GM12878 (cell line): ENCODE data around the gene MRRF. TPM values are rescaled to one million over a fixed set of nuclear protein-coding genes. Genes with fewer than 3 reads are reported as not detected.

Experiments
- ATAC-seq: fragments of 200-7000 bp; cut with Tn5 transposase; 3 replicates; pipeline ENCODE4 v1.9.1; 2020; ENCODE audit warnings: mild to moderate bottlenecking, moderate library complexity
- BruUV-seq: library from RNA; stranded (reverse); fragments of 400-500 nt; replicated peaks from 2 replicates; lab custom pipeline; 2021; lab: Mats Ljungman, UMichigan
- CTCF ChIA-PET: fragments of 300-600 bp; sonication (Branson Sonifier 250); formaldehyde crosslinking; extraction: SDS; loops from one replicate; lab custom pipeline; 2021; ENCODE audit warnings: inconsistent platforms; lab: Yijun Ruan, JAX
- POLR2A ChIA-PET: fragments of 350-600 bp; formaldehyde crosslinking; extraction: SDS; loops from one replicate; lab custom pipeline; 2021; ENCODE audit warnings: inconsistent platforms; lab: Charles Lee
- RAD21 ChIA-PET: fragments of 300-600 bp; sonication (Branson Sonifier 250); formaldehyde crosslinking; loops from one replicate; lab custom pipeline; 2023; ENCODE audit warnings: antibody characterized with exemption; ENCODE audit not compliant: unreplicated experiment; lab: Charles Lee
- SMC1A ChIA-PET: fragments of 300-600 bp; sonication (Branson Sonifier 250); formaldehyde crosslinking; loops from one replicate; lab custom pipeline; 2023; ENCODE audit not compliant: unreplicated experiment, uncharacterized antibody; lab: Charles Lee
- DNase-seq: peaks from one replicate; pipeline ENCODE4 v3.0.0-alpha.2; 2011; ENCODE audit warnings: low read depth, low spot score
- FAIRE-seq: peaks from 3 replicates; lab custom pipeline; 2011; peaks lifted over from hg19 to GRCh38; lab: Jason Lieb, UNC
- H2AFZ ChIP-seq: 2 replicates; pipeline ENCODE4 v1.6.0; 2011; ENCODE audit warnings: low read depth, low read length, control low read depth; ENCODE audit not compliant: control insufficient read depth
- H3K27ac ChIP-seq: 2 replicates; pipeline ENCODE4 v1.5.1; 2011; ENCODE audit warnings: control low read depth; ENCODE audit not compliant: control insufficient read depth, insufficient read depth
- H3K27me3 ChIP-seq, 2 experiments: replicated peaks in 1 of 2; 2 replicates each; pipeline versions ENCODE4 v1.6.0 to v1.6.1; 2011; ENCODE audit warnings: low read length in 1 of 2; ENCODE audit not compliant: control insufficient read depth in 2 of 2, insufficient read depth in 2 of 2
- H3K36me3 ChIP-seq, 2 experiments: 2 replicates each; pipeline ENCODE4 v1.5.1; 2011; ENCODE audit warnings: low read length in 1 of 2; ENCODE audit not compliant: control insufficient read depth in 2 of 2, insufficient read depth in 2 of 2
- H3K4me1 ChIP-seq: 2 replicates; pipeline ENCODE4 v1.6.1; 2011; ENCODE audit warnings: mild to moderate bottlenecking, low read length, moderate library complexity, mixed read lengths; ENCODE audit not compliant: control insufficient read depth, insufficient read depth
- H3K4me2 ChIP-seq: 2 replicates; pipeline ENCODE4 v1.6.0; 2011; ENCODE audit warnings: control low read depth; ENCODE audit not compliant: control insufficient read depth, insufficient read depth
- H3K4me3 ChIP-seq: fragments of 200-600 bp; sonication (generic); 2 replicates; pipeline ENCODE4 v1.5.1; 2016
- H3K79me2 ChIP-seq: 2 replicates; pipeline ENCODE4 v1.6.0; 2011; ENCODE audit warnings: low read length; ENCODE audit not compliant: control insufficient read depth, insufficient read depth
- H3K9ac ChIP-seq: 2 replicates; pipeline ENCODE4 v1.8.0; 2011; ENCODE audit warnings: low read length, control low read depth, mixed read lengths; ENCODE audit not compliant: control insufficient read depth, insufficient read depth
- H3K9me3 ChIP-seq: replicated peaks from 3 replicates; pipeline ENCODE4 v1.5.1; 2011; ENCODE audit warnings: mild to moderate bottlenecking, low read length; ENCODE audit not compliant: control insufficient read depth, insufficient read depth
- H4K20me1 ChIP-seq: 2 replicates; pipeline ENCODE4 v1.6.0; 2011; ENCODE audit not compliant: control insufficient read depth, insufficient read depth
- CHD2 ChIP-seq: IDR thresholded peaks from 2 replicates; pipeline ENCODE4 v1.6.1; 2011; ENCODE audit warnings: low read depth, low read length, improper control_type of control experiment, borderline replicate concordance
- WGBS: methylation state at CpG from one replicate; pipeline ENCODE4 v1.1.6; 2016; ENCODE audit warnings: low lambda C conversion rate; ENCODE audit not compliant: insufficient replicate concordance, insufficient coverage; ENCODE audit errors: missing lambda C conversion rate; 5-methylcytosine and 5-hydroxymethylcytosine counted together
- in situ Hi-C: fragments of 300-500 bp; cut with MboI; formaldehyde crosslinking; loops from 9 replicates; pipeline ENCODE4 v1.14.3; 2018; ENCODE audit warnings: mixed read lengths
- intact Hi-C: fragments of 100-400 bp; cut with micrococcal nuclease; formaldehyde crosslinking; loops from one replicate; pipeline ENCODE4 v1.14.2; 2022; ENCODE audit not compliant: unreplicated experiment
- polyA plus RNA-seq, 11 experiments: library from polyadenylated mRNA; depleted of rRNA in 4 of 11; unstranded in 6 of 11; stranded (reverse) in 5 of 11; fragments of >200 nt; fragmentation: Nextera tagmentation in 4 of 11; fragmentation: Illumina TruSeq in 1 of 11; extraction: Ambion mirVana in 4 of 11; extraction: Trizol in 1 of 11; gene quantifications; 1 replicate in 1 of 11; 2 replicates in 10 of 11; pipeline versions ENCODE4 v1.2.1 to v1.2.3, GENCODE V29; 2011 to 2016; ENCODE audit warnings: inconsistent platforms in 2 of 11, missing spikeins in 2 of 11, low read depth in 1 of 11
- total RNA-seq, 4 experiments: library from RNA; depleted of rRNA in 3 of 4; stranded (reverse); fragments of >200 nt in 3 of 4; fragmentation: Illumina TruSeq in 1 of 4; extraction: Trizol in 1 of 4; gene quantifications; 2 replicates each; pipeline versions ENCODE4 v1.2.1 to v1.2.3, GENCODE V29; 2013 to 2021
- TF ChIP-seq, protein P1 (sequence below): fragments of 450-650 bp; IDR thresholded peaks from 2 replicates; pipeline ENCODE4 v1.6.1; 2018; ENCODE audit warnings: borderline replicate concordance, mild to moderate bottlenecking; ENCODE audit not compliant: partially characterized antibody

Gene MRRF
- total and polyA plus RNA-seq, 10 of the 15 experiments (the other 5 are each of a cell fraction or from before 2014, with no cell fraction given) = 64.8 to 112 (median 76.4) TPM

DNA sequence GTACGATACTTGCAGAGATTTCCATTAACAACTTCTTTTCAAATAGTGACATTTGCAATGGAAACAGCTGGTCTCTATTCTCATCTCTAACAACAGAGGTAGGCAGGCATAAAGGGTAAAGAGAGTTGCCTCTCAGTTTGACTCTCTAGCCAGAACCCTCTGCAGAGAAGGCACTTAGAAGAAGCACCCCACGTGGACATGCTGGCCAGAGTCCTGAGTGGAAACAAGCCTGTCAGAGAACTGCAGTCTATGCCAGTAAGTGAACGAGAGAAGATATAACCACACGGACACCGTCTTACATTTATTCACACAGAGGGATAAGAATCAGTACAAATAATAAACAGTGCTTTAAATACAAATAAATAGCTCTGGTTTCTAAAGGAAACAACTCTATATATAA, 25.0 kb upstream of the MRRF start:
- POLR2A ChIA-PET = no interaction called here
- 89% methylated on average over 5 of the region's 5 CpGs for WGBS

DNA sequence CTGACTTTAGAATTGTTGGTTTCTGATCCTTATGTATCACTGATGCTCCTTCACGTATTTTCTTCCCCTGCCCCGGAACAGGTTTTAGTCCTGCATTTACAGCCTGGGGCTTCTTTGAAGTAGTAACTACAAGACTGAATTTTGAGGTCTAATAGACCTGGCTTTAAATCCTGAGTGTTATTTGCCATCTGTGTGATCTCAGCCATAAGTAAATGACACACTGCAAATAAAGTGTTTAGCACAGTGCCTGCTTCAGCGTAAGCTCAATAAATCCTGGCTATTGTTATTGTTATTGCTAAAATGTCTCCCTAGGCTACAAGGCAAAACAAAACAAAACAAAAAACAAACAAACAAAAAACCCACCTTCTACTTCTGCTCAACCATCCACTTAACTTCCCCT, 20.3 kb upstream of the MRRF start:
- H3K4me3 ChIP-seq = no peak overlapping the region
- no peaks in the 10 kb centered on the region for H3K9me3 ChIP-seq
- no peak for FAIRE-seq
- no peaks in the 10 kb centered on the region for H4K20me1 ChIP-seq
- intact Hi-C loops (no loop called here), in situ Hi-C loops (no loop called here)
- CTCF ChIA-PET = interaction anchor here (1.5 kb wide), 1 partner anchor 8 kb away, joined by 3 read pairs; no protein-coding TSS in a partner anchor
- no peaks in the 10 kb centered on the region for H3K79me2 ChIP-seq
- no peak overlapping the region for H3K27ac ChIP-seq
- H3K27me3 ChIP-seq = no peaks in the 10 kb centered on the region
- no peak for ATAC-seq
- RAD21 ChIA-PET = no interaction called here
- no peak overlapping the region for H2AFZ ChIP-seq
- H3K4me1 ChIP-seq = no peaks in the 10 kb centered on the region
- no peak for DNase-seq
- H3K9ac ChIP-seq = no peak overlapping the region
- POLR2A ChIA-PET = no interaction called here
- 67% methylated on average over 3 of the region's 3 CpGs for WGBS
- H3K36me3 ChIP-seq = peaks cover 4 to 19% of the 10 kb centered on the region in 2 experiments
- BruUV-seq = no TSS peak
- TF ChIP-seq, protein P1, sequence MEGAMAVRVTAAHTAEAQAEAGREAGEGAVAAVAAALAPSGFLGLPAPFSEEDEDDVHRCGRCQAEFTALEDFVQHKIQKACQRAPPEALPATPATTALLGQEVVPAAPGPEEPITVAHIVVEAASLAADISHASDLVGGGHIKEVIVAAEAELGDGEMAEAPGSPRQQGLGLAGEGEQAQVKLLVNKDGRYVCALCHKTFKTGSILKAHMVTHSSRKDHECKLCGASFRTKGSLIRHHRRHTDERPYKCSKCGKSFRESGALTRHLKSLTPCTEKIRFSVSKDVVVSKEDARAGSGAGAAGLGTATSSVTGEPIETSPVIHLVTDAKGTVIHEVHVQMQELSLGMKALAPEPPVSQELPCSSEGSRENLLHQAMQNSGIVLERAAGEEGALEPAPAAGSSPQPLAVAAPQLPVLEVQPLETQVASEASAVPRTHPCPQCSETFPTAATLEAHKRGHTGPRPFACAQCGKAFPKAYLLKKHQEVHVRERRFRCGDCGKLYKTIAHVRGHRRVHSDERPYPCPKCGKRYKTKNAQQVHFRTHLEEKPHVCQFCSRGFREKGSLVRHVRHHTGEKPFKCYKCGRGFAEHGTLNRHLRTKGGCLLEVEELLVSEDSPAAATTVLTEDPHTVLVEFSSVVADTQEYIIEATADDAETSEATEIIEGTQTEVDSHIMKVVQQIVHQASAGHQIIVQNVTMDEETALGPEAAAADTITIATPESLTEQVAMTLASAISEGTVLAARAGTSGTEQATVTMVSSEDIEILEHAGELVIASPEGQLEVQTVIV = no peak
- no peak overlapping the region for H3K4me2 ChIP-seq
- SMC1A ChIA-PET = no interaction called here

More for the DNA sequence above, 25.0 kb upstream of the MRRF start:
- in situ Hi-C loops (no loop called here), intact Hi-C loops (no loop called here)
- H3K9me3 ChIP-seq = no peaks in the 10 kb centered on the region
- FAIRE-seq = no peak
- ChIA-PET RAD21 (no interaction called here), SMC1A (no interaction called here), CTCF (no interaction called here)
- no peak for ATAC-seq
- peaks cover 2 to 11% of the 10 kb centered on the region in 2 experiments for H3K36me3 ChIP-seq
- no peak overlapping the region for H3K27ac ChIP-seq
- H3K79me2 ChIP-seq = no peaks in the 10 kb centered on the region
- no peaks in the 10 kb centered on the region for H4K20me1 ChIP-seq
- H3K4me3 ChIP-seq = no peak overlapping the region
- no peak for TF ChIP-seq CHD2
- no TSS peak for BruUV-seq
- H3K9ac ChIP-seq = no peak overlapping the region
- no peak for DNase-seq
- H3K4me1 ChIP-seq = no peaks in the 10 kb centered on the region
- no peak overlapping the region for H3K4me2 ChIP-seq
- H3K27me3 ChIP-seq = no peaks in the 10 kb centered on the region
- H2AFZ ChIP-seq = no peak overlapping the region
